ENCODE data around the gene REP15.

DNA sequence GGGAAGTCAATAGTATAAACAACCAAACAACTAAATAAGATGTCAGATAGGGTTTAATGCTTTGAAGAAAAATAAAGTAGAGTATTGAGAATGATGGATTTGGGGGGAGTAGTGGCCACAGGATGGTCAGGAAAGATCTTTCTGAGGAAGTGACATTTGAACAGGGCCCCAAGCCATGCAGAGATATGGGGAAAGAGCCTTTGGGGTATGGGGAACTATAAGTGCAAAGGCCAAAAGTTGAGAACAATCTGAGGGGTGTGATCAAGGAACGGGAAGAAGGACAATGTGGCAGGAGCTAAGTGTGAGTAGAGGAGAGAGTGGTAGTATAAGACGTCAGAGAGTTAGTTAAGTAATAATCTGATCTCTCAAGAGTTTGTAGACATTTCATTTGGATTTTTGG is 15.7 kb downstream of the REP15 start:
- TF ChIP-seq CTCF (IDR thresholded peaks at IDR 0.05; ENCODE audit: insufficient read depth, low read length, poor library complexity, severe bottlenecking) (no peak), EZH2phosphoT487 (conservative IDR thresholded peaks at IDR 0.05; ENCODE audit: low read length) (no peak)

Measured in SU-DHL-6 (cell line).